ENCODE data around the gene ESPNL. TPM values are rescaled to one million over a fixed set of nuclear protein-coding genes. Genes with fewer than 3 reads are reported as not detected.
A peak's percentile ranks its signal among the peaks of the same experiment; 100 is the strongest.

ESPNL gene
- total RNA-seq, 1 experiment from 2014 or later = 1.1 TPM

DNA sequence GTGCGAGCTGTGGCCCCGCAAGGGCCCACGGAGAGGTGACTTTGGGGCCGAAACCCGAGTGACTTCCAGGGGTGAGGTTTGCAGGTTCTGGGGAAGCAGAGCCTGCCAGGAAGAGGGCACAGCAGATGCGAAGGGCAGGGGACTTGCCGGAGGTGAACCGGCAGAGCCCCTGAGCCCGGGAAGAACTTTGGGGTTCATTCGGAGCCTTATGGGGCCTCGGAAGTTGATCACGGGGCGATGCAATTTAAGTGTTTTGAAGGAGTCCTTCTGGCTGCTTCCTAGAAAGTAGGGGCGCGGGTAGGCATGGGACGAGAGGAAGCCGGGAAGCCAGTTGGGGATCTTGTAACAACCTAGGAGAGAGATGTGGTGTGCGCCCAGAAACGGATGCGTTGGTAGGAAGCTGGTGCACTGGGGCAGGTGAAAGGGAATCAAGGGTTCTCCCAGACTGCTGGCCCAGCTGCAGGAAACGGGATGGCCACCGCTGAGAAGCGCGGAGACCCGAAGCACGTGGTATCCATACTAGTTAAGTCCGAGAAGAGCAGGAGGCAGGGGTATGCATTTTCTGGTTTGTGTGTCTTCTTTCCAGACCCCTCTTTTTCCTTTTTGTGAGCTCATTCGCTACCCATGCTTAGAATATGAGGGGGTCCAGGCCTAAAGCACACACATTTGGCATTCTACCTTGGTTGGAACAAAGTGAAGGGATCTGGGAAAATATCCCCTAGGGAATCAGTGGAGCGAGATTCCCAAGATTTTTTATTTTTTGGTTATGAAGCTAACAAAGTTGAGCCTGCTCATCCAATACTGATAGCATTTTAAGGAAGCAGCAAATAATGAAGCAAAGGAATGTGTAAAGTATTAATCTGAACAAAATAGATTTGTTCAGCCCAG, 38.6 kb upstream of the ESPNL start:
- Mint-ChIP-seq H3K27ac (peak overlapping the region; percentile 96), H3K9me3 (peaks cover 8% of the 10 kb centered on the region), H3K4me1 (peaks cover 33% of the 10 kb centered on the region), H3K36me3 (peaks cover 29% of the 10 kb centered on the region), H3K27me3 (ENCODE audit: low read depth) (no peaks in the 10 kb centered on the region), H3K4me3 (peak overlapping the region; percentile 86)
- peak; percentile 57 for DNase-seq (ENCODE audit: low spot score)
- TF ChIP-seq, protein P1, sequence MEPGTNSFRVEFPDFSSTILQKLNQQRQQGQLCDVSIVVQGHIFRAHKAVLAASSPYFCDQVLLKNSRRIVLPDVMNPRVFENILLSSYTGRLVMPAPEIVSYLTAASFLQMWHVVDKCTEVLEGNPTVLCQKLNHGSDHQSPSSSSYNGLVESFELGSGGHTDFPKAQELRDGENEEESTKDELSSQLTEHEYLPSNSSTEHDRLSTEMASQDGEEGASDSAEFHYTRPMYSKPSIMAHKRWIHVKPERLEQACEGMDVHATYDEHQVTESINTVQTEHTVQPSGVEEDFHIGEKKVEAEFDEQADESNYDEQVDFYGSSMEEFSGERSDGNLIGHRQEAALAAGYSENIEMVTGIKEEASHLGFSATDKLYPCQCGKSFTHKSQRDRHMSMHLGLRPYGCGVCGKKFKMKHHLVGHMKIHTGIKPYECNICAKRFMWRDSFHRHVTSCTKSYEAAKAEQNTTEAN (CRISPR knock-in tag; IDR thresholded peaks at IDR 0.05) = no peak
- TF ChIP-seq FOXP1 (CRISPR knock-in tag; IDR thresholded peaks at IDR 0.05; ENCODE audit: borderline replicate concordance) (0 out of 2 replicates have a peak, but pooled peaks have one; percentile 16), TEAD1 (CRISPR knock-in tag; IDR thresholded peaks at IDR 0.05) (peak; percentile 27; the same call in 1 of the 2 replicates)
- TF ChIP-seq, protein P2, sequence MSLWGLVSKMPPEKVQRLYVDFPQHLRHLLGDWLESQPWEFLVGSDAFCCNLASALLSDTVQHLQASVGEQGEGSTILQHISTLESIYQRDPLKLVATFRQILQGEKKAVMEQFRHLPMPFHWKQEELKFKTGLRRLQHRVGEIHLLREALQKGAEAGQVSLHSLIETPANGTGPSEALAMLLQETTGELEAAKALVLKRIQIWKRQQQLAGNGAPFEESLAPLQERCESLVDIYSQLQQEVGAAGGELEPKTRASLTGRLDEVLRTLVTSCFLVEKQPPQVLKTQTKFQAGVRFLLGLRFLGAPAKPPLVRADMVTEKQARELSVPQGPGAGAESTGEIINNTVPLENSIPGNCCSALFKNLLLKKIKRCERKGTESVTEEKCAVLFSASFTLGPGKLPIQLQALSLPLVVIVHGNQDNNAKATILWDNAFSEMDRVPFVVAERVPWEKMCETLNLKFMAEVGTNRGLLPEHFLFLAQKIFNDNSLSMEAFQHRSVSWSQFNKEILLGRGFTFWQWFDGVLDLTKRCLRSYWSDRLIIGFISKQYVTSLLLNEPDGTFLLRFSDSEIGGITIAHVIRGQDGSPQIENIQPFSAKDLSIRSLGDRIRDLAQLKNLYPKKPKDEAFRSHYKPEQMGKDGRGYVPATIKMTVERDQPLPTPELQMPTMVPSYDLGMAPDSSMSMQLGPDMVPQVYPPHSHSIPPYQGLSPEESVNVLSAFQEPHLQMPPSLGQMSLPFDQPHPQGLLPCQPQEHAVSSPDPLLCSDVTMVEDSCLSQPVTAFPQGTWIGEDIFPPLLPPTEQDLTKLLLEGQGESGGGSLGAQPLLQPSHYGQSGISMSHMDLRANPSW (CRISPR knock-in tag; conservative IDR thresholded peaks at IDR 0.05; ENCODE audit: low read depth) = no peak
- TF ChIP-seq, protein P3, sequence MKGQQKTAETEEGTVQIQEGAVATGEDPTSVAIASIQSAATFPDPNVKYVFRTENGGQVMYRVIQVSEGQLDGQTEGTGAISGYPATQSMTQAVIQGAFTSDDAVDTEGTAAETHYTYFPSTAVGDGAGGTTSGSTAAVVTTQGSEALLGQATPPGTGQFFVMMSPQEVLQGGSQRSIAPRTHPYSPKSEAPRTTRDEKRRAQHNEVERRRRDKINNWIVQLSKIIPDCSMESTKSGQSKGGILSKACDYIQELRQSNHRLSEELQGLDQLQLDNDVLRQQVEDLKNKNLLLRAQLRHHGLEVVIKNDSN (CRISPR knock-in tag; IDR thresholded peaks at IDR 0.05) = peak; percentile 71
- TF ChIP-seq, protein P4, sequence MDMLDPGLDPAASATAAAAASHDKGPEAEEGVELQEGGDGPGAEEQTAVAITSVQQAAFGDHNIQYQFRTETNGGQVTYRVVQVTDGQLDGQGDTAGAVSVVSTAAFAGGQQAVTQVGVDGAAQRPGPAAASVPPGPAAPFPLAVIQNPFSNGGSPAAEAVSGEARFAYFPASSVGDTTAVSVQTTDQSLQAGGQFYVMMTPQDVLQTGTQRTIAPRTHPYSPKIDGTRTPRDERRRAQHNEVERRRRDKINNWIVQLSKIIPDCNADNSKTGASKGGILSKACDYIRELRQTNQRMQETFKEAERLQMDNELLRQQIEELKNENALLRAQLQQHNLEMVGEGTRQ (CRISPR knock-in tag; IDR thresholded peaks at IDR 0.05) = peak; percentile 70
- TF ChIP-seq, protein P5, sequence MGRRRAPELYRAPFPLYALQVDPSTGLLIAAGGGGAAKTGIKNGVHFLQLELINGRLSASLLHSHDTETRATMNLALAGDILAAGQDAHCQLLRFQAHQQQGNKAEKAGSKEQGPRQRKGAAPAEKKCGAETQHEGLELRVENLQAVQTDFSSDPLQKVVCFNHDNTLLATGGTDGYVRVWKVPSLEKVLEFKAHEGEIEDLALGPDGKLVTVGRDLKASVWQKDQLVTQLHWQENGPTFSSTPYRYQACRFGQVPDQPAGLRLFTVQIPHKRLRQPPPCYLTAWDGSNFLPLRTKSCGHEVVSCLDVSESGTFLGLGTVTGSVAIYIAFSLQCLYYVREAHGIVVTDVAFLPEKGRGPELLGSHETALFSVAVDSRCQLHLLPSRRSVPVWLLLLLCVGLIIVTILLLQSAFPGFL (CRISPR knock-in tag; IDR thresholded peaks at IDR 0.05; ENCODE audit: borderline replicate concordance) = peak; percentile 69; the same call in 1 of the 2 replicates
- TF ChIP-seq, protein P6, sequence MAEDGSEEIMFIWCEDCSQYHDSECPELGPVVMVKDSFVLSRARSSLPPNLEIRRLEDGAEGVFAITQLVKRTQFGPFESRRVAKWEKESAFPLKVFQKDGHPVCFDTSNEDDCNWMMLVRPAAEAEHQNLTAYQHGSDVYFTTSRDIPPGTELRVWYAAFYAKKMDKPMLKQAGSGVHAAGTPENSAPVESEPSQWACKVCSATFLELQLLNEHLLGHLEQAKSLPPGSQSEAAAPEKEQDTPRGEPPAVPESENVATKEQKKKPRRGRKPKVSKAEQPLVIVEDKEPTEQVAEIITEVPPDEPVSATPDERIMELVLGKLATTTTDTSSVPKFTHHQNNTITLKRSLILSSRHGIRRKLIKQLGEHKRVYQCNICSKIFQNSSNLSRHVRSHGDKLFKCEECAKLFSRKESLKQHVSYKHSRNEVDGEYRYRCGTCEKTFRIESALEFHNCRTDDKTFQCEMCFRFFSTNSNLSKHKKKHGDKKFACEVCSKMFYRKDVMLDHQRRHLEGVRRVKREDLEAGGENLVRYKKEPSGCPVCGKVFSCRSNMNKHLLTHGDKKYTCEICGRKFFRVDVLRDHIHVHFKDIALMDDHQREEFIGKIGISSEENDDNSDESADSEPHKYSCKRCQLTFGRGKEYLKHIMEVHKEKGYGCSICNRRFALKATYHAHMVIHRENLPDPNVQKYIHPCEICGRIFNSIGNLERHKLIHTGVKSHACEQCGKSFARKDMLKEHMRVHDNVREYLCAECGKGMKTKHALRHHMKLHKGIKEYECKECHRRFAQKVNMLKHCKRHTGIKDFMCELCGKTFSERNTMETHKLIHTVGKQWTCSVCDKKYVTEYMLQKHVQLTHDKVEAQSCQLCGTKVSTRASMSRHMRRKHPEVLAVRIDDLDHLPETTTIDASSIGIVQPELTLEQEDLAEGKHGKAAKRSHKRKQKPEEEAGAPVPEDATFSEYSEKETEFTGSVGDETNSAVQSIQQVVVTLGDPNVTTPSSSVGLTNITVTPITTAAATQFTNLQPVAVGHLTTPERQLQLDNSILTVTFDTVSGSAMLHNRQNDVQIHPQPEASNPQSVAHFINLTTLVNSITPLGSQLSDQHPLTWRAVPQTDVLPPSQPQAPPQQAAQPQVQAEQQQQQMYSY (CRISPR knock-in tag; IDR thresholded peaks at IDR 0.05) = peak; percentile 25; the same call in 1 of the 2 replicates
- TF ChIP-seq, protein P7, sequence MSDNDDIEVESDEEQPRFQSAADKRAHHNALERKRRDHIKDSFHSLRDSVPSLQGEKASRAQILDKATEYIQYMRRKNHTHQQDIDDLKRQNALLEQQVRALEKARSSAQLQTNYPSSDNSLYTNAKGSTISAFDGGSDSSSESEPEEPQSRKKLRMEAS (CRISPR knock-in tag; IDR thresholded peaks at IDR 0.05) = peak; percentile 87
- CTCF ChIA-PET = interaction anchor here (0.5 to 1.7 kb wide), 8 partner anchors 23 to 203 kb away, joined by 3 to 9 read pairs (median 4); no protein-coding TSS in a partner anchor
- POLR2A ChIA-PET = interaction anchor here (0.6 to 1.0 kb wide), 5 partner anchors 8 to 334 kb away, joined by 3 to 4 read pairs (median 4); no protein-coding TSS in a partner anchor
- peak; percentile 9 for ATAC-seq

All from WTC11 (cell line).